HEK293T (cell line): ENCODE results near the gene CSTB.

Source experiments
- BHLHE40 ChIP-seq: fragments of 450-650 bp; IDR thresholded peaks from 2 replicates; pipeline ENCODE4 v1.6.1; 2016; ENCODE audit warnings: mild to moderate bottlenecking, moderate library complexity, borderline replicate concordance
- FOXM1 ChIP-seq: fragments of 450-650 bp; IDR thresholded peaks from 2 replicates; pipeline ENCODE4 v1.6.1; 2017; ENCODE audit warnings: mild to moderate bottlenecking, borderline replicate concordance
- NFRKB ChIP-seq: fragments of 450-650 bp; IDR thresholded peaks from 2 replicates; pipeline ENCODE4 v1.6.1; 2016; ENCODE audit warnings: mild to moderate bottlenecking, moderate library complexity
- SP1 ChIP-seq: fragments of 450-650 bp; IDR thresholded peaks from 2 replicates; pipeline ENCODE4 v1.6.1; 2017
- ZNF384 ChIP-seq: fragments of 450-650 bp; IDR thresholded peaks from 2 replicates; pipeline ENCODE4 v1.6.1; 2016

GRCh38 chr21:43759651-43760050 is 16.5 kb downstream of the CSTB start:
- no peak for TF ChIP-seq BHLHE40
- TF ChIP-seq SP1, result no peak
- TF ChIP-seq NFRKB, result no peak
- no peak for TF ChIP-seq FOXM1
- TF ChIP-seq ZNF384, result no peak
